ENCODE results near the gene PLA2G4F.

PLA2G4F gene

GRCh38 chr15:42102646-42103235 is 53.7 kb downstream of the PLA2G4F start:
- H3K4me3 ChIP-seq (ENCODE audit: low read depth, low read length): no peak overlapping the region
- no peaks in the 10 kb centered on the region for H3K9me3 ChIP-seq (ENCODE audit: control insufficient read depth, insufficient read depth, low read depth, low read length)
- TF ChIP-seq YY2 (tag by site-specific recombination; IDR thresholded peaks at IDR 0.05) (no peak), ZNF596 (tag by site-specific recombination; IDR thresholded peaks at IDR 0.05) (no peak), ZNF654 (tag by site-specific recombination; IDR thresholded peaks at IDR 0.05; ENCODE audit: low read depth) (no peak), ZSCAN16 (tag by site-specific recombination; IDR thresholded peaks at IDR 0.05) (no peak), ZNF792 (tag by site-specific recombination; IDR thresholded peaks at IDR 0.05) (no peak), ZNF146 (tag by site-specific recombination; IDR thresholded peaks at IDR 0.05) (no peak), ZNF660 (tag by site-specific recombination; IDR thresholded peaks at IDR 0.05) (no peak), ZNF501 (tag by site-specific recombination; IDR thresholded peaks at IDR 0.05) (no peak), ZNF704 (tag by site-specific recombination; IDR thresholded peaks at IDR 0.05) (no peak), SCRT1 (tag by site-specific recombination; IDR thresholded peaks at IDR 0.05; ENCODE audit: borderline replicate concordance) (no peak), ZBTB49 (tag by site-specific recombination; IDR thresholded peaks at IDR 0.05; ENCODE audit: low read depth) (no peak), ZSCAN5A (tag by site-specific recombination; IDR thresholded peaks at IDR 0.05) (no peak), ZSCAN30 (tag by site-specific recombination; IDR thresholded peaks at IDR 0.05) (no peak), ZNF266 (tag by site-specific recombination; IDR thresholded peaks at IDR 0.05; ENCODE audit: low read depth) (no peak), ZBTB26 (tag by site-specific recombination; optimal IDR thresholded peaks at IDR 0.05) (no peak), ZBTB6 (tag by site-specific recombination; IDR thresholded peaks at IDR 0.05) (no peak), ZNF280C (tag by site-specific recombination; IDR thresholded peaks at IDR 0.05) (no peak), OSR2 (tag by site-specific recombination; IDR thresholded peaks at IDR 0.05) (no peak), ZSCAN4 (tag by site-specific recombination; IDR thresholded peaks at IDR 0.05) (no peak), PRDM10 (tag by site-specific recombination; IDR thresholded peaks at IDR 0.05) (no peak)
- H3K36me3 ChIP-seq (ENCODE audit: control insufficient read depth in 2 of 2, insufficient read depth in 1 of 2, low read length in 2 of 2): no peaks in the 10 kb centered on the region
- H3K4me1 ChIP-seq (ENCODE audit: control insufficient read depth, insufficient read depth, low read length): no peaks in the 10 kb centered on the region
- CTCF ChIA-PET: no interaction called here
- no peak overlapping the region for H3K27ac ChIP-seq (ENCODE audit: extremely low read depth, low read depth, low read length)
- POLR2A ChIA-PET: no interaction called here

Data from HEK293 (cell line).